Astrocyte of the spinal cord (primary cell): Measurements from ENCODE around the gene ACOT11.

ENCODE experiments used
- DNase-seq: peaks from one replicate; pipeline ENCODE4 v3.0.0; 2011; ENCODE audit warnings: low read depth, low spot score
- H3K4me3 ChIP-seq: 2 replicates; pipeline ENCODE4 v1.5.1; 2011; ENCODE audit warnings: low read depth, mild to moderate bottlenecking, low read length, moderate library complexity
- CTCF ChIP-seq: IDR thresholded peaks from 2 replicates; pipeline ENCODE4 v1.5.1; 2012; ENCODE audit warnings: low read depth, mild to moderate bottlenecking, low read length, inconsistent platforms
- in situ Hi-C: cut with HindIII; loops from 2 replicates; pipeline ENCODE4 v1.10.0; 2017; ENCODE audit warnings: low sequenced_read_pairs

The ACOT11 gene

GRCh38 chr1:54593571-54594160 lies 45.6 kb downstream of the ACOT11 start:
- H3K4me3 ChIP-seq: no peak overlapping the region
- no peak for DNase-seq
- in situ Hi-C loops: no loop called here
- no peak for TF ChIP-seq CTCF

- TF ChIP-seq CTCF: no peak
- no peak for DNase-seq
- no peak overlapping the region for H3K4me3 ChIP-seq
- in situ Hi-C loops: no loop called here
Measured at GRCh38 chr1:54594463-54594862, 46.4 kb downstream of the ACOT11 start.

- in situ Hi-C loops: no loop called here
- no peak for DNase-seq
- no peak overlapping the region for H3K4me3 ChIP-seq
- no peak for TF ChIP-seq CTCF
Measured at GRCh38 chr1:54595956-54596498, 48.0 kb downstream of the ACOT11 start.

GRCh38 chr1:54596756-54597155 lies 48.7 kb downstream of the ACOT11 start:
- H3K4me3 ChIP-seq: no peak overlapping the region
- in situ Hi-C loops: no loop called here
- TF ChIP-seq CTCF: no peak
- DNase-seq: no peak

GRCh38 chr1:54597455-54598030 lies 49.5 kb downstream of the ACOT11 start:
- no peak overlapping the region for H3K4me3 ChIP-seq
- no peak for DNase-seq
- TF ChIP-seq CTCF: no peak
- in situ Hi-C loops: no loop called here

GRCh38 chr1:54599211-54599823 lies 51.3 kb downstream of the ACOT11 start:
- H3K4me3 ChIP-seq: no peak overlapping the region
- no peak for TF ChIP-seq CTCF
- no peak for DNase-seq
- in situ Hi-C loops: no loop called here
